SW 1271 (cell line): ENCODE measurements around the gene TMEM109.
A peak's percentile ranks its signal among the peaks of the same experiment; 100 is the strongest.
"Not testable (repeated sequence)": the region's sequence is repeated elsewhere in the genome, so short reads cannot be mapped to it uniquely, and the experiment has no call there.

ENCODE experiments used
- DNase-seq, 2 experiments: peaks; one replicate each; lab custom pipeline; 2025; lab: John Stamatoyannopoulos, UW

TMEM109 gene

DNA sequence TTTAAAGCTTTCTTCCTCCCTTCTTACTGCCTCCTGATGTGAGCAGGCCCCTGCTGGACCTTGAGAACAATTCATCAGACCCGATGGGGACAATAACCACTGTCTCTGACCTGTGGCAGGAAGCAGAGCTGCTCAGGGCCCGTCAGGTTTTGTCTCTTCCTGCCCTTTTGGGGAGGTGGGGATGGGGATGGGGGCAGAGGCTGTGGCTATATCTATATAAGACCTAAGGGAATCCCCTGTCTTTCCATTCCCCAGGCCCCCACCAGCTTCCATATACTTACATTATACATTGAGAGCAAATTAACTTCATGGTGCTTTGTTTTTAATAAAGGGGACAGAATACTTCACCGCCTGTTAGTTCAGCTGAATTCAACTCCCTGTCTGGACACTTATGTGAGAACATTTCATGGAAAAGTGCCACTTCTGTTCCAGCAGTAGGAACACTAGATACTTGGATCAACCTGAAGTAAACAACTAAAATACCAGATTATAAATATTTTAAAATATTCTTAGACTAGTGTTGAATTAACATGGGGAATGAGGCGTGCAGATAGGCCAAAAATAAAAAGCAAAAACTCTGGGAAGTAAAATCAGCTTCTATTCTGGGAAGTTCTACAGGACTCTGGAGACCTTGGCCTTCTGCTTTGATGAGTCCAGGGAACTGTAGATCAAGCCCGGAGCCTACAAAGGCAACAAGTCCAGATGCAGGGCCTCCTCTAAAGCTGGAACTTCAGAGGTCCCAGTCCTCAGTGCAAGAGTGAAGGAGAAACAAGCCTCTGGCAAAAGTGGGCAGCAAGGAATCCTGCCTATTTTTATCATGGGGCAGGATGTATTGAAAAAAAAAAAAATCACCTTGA lies 35.5 kb upstream of the TMEM109 start:
- no peak for DNase-seq

DNA sequence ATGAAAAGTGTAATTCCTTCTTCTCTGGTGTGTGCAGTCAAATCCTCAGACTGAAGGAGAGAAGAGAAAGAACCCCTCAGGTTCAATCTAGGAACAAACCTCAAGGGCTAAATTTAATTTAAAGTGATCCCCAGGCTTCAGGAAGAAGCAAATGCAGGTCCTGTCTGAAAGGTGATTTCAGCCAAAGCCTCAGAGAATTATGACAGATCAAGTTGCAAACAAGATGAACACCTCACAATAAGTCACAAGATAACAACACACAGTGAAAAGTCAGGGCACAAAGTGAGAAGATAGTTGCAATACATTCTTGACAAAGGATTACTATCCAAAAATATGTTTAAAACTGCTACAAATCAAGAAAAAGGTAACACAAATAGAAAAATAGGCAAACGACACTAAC lies 34.9 kb upstream of the TMEM109 start:
- DNase-seq = no peak

DNA sequence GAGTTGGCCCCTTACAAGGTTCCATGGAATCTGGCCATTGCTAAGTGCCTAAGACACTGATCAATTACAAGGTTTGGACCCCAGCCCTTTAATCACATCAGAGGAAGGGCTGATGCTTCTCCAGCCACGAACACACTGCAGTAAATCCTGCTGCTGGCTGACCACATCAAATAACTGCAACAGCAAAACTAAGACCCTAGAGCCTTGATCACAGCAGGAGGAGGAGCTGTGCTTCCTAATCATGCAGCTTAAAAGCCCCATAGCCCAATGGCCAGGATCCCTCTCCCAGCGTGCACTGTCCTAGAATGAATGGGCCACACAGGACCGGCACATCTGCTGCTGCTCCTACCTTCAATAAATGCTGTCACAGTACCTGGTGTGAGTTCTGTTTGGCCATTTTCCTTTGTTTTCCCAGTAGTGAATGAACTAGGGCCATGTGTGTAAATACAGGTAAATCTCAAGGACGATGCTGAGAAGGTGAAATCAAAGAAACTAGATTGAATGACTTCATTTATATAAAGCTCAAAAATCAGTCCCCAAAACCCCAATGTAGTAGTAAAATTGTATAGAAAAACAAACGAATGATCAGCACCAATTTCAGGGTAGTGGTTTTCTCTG lies 33.9 kb upstream of the TMEM109 start:
- DNase-seq = no peak

DNA sequence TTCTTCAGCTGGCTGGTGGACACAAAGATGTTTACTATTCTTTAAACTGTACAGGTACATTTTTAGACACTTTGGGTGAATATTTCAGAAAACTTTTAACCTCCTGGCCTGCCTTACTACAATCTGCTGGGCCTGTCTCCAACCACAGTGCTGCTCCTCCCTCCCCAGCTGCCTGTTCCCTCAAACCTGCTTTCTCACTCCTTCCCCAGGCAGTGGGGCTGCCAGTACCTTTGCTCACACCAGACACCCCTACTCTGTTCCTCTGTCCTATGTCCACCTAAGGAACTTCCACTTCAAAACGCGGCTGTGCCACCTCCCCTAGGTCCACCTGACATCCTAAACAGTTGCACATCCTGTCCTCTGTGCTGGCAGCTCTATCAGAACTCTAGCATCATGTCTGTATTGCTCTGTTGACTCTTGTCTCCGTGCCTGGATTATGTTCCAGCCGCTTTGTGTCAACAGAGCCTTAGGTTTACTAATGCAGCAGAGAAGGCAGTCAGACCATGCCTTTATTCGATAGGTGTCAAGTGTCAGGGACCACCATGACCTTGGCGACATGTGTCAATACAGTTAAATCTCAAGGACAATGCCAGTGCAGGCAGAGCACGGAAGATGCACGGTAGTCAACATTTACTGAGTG lies 33.2 kb upstream of the TMEM109 start:
- DNase-seq = no peak

DNA sequence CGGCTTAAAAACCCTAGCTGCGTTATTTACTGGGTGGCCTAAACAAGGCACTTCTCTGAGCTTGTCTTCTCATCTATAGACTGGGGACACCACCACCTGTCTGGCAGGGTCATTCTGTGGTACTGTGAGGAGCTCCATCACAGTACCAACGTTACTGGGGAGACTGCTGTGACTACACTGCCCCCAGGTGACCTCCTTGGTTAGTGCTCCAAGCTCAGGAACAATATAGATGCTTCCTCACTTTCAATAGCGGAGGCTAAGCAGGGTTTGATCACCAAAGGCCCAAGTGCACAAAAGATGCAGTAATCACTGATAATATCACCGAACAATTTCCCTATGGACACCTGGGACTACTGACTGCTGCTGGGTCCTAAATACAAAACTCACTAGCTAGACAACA lies 26.4 kb upstream of the TMEM109 start:
- peak in 1 of 2 experiments; percentile 19 for DNase-seq

DNA sequence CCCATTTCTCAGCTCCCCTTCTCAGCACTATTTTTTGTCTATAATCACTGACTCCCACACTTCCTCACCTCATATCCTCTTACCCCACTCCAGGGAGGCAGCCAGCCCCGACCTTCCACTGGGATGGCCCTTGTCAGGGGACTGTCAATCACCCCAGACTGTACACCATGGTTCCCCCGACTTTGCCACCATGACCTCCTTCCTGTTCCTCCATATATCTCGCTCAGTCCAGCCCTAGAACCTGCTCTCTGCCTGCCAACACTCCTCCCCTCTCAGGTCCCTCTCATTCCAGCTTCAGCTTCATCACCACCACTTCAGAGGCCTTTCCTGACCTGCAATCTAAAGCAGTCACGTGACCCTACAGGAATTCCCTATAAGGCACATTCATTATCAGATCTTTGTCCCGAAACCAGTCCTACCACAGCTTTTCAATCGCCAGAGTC lies 24.1 kb upstream of the TMEM109 start:
- no peak for DNase-seq

DNA sequence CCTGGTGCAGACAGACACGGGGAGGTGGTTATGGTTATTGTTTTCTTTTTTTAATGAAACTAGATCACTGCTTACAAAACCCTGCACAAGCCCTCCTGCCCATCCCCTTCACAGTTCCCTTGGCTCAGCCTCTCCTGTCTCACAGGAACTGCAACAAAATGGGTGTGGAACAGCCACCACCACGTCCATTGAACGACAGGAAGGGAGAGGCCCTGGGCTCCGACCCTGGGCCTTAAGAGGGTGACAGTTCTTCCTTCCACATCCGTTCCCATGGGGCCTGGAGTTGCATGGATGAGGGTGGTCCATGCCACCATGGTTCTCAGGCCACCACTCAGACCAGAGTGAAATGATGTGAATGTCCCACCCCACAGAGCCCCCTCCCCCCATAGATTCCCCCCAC lies 23.3 kb upstream of the TMEM109 start:
- DNase-seq = no peak

DNA sequence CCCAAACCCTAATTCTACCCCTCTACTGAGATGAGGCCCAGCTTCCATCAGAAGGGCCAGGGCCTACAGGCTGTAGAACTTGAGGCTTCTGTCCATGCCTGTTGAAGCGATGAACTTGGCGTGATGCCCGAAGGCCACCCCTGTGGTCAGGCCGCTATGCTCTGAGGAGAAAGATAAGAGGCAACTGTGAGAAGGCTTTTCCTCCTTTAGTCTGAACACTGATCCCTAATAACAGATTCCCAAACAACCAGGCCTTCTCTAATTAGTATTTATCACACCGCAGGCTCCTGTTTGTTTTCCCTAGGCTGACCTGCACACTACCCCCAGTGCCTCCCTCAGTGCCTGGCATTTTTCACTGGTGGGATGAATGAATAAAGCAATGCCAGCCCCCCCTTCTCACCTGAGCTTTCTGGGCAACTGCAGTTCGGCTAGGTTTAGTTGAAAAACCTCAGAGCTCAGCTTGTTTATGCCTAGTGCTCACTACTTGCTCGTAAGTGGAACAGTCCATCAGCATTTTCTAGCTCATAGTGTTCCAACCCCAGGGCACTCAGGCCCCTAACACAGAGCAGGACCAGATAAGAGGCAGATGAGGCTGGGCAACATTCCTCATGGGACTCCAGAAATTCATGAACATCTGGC lies 22.7 kb upstream of the TMEM109 start:
- no peak for DNase-seq

DNA sequence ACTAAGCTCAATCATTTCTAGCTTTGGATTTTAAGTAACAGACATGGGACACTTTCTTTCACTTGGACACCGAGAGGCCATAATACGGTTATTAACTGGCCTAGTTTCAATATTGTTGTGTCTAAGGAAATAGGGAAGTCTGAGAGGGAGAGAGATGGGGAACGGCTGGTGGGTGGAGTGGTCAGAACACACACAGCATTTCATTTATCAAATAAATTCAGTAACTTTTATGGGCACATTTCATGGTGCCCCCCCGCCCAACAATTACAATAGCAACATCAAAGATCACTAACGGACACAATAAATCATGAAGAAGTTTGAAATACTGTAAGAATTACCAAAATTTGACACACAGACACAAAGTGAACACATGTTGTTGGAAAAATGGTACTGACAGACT lies 18.3 kb upstream of the TMEM109 start:
- DNase-seq = no peak

DNA sequence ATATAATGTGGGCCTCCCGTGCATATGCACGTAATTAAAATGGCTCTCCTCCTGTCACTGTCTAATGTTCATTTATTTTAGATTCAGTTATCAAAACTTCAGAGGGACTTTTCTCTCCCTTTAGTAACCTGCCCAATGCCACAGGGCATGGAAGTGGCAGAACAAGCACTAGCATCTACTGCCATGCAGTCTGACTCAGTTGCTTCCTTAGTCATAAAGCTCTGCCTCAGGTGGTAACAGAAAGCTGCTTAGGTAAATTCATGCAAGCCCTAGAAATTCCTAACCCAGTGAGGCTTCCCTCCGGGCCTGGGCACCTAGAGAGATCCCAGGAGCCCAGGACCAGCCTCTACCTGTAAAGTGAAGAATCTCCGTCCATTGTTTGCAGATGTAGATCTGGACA lies 16.5 kb upstream of the TMEM109 start:
- DNase-seq = no peak

DNA sequence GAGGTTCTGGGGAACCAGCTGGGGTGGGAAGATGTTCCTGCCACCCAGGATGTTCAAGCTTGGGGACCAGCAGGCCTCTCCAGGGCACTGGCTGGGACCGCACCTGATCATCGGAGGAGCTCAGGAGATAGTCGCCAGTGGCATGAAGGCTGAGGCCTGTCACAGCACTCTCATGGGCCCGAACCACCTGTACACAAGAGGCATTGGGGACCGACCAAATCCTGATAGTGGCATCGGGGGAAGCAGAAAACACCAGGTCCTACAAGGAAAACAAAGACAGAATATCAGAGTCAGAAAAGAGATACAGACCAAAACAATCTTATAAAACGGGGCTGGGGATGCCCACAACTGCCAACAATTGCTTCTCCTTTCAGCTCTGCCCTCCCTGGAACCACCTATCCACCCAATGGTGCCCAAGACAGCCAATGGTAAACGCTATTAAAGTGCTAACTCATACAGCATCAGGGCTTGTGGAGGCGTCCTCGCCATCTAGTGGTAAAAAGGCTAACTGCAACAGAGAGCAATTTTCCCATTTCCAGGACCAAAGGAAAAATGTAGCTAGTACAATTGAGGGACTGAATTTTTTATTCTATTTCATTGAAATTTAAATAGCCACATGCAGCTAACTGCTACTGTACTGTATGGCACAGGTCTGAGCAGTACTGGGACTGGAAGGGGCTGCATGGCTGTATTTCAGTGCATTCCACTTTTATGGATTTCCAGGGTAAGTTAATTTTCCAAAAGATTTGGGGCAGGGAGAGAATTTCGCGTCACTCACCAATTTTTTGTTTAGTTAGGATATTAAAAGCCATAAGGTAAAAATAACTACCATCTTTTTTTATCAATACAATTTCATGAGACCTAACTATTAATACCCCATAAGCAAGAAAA lies 14.7 kb upstream of the TMEM109 start:
- peak; percentile 30 to 60 for DNase-seq

DNA sequence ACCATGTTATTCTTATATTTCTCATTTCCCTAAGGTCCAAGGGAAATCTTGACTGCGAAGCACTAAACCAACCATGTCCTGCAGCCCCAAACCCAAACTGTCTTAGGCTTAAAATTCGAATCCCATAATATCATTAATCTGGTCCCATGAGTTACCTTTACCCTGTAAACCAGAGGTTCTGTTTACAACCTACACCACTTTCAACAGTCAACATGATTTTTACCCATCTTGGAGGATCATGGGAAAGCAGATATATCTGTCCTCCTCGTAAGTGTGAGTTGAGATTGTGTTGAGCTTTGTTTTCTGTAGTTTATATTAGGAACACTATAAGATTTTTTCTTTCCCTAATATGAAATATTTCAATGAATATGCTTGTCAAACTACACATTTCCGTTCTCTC lies 14.0 kb upstream of the TMEM109 start:
- DNase-seq = no peak

DNA sequence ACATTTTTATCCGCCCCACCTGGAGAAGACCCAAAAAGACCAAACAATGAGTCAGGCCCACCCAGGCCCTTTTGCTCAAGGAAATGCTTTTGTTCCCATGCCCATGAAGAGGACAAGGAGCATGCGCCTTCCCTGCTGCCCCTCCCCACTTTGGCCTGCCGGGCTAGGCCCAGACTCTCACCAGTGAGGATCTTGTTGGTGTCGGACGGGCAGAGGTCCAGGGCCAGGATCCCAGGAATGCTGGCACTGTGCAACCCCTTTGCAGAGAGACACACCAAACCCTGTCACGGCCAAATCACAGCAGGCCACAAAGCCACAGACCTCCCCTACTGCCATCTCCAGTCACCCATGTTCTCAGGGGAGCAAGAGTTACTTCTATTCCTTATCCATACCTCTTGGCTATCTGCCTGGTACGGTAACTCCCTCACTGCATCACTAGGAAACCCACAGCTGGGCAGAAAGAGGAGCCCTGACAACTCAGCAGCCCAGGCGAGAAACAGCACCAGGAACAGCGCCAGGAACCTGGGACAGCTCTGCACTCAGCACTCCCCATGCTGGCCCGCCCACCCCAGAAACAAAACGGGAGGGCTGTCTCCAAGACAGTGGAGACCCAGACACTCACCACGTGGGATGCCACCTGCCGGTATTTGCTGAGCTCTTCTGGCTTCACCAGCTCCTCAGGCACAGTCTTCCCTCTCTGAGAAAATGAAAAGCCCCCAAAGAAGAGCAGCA lies 13.1 kb upstream of the TMEM109 start:
- DNase-seq = no peak

DNA sequence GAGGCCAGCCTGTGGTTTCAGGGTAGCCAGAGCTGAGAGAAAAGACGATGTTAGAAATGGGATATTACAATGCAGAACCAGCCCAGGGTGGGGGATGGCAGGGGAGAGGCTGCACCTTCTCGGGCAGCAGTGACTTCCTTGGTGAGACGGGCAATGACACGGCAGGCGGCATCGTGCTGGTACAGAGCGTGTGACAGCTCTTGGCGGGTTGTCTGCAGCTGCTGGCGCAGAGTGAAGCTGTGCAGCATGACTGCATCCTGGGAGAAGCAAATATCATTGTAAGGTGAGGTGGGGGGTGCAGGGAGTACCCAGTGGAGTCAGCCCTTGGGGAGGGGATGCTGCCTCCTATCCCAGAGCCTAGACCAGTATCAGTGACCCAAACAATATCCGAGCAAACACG lies 11.3 kb upstream of the TMEM109 start:
- DNase-seq = no peak

DNA sequence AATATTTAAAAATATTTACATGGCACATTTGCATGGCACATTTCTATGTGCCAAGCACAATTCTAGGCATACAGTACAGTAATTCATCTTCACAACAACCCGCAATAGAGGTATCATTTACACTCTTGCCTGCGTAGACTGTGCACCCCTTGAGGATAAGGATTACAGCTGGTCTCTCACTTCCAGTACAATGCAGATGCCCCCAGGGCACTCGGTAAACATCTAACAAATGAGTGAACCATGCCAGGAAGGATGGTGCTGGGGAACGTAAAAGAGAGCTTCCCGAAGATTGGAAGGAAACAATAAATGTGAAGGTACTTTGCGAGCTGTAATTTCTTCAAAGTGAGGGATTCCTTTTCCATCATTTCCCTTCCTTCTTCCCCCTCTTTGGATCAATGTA lies 8.9 kb upstream of the TMEM109 start:
- DNase-seq = no peak

DNA sequence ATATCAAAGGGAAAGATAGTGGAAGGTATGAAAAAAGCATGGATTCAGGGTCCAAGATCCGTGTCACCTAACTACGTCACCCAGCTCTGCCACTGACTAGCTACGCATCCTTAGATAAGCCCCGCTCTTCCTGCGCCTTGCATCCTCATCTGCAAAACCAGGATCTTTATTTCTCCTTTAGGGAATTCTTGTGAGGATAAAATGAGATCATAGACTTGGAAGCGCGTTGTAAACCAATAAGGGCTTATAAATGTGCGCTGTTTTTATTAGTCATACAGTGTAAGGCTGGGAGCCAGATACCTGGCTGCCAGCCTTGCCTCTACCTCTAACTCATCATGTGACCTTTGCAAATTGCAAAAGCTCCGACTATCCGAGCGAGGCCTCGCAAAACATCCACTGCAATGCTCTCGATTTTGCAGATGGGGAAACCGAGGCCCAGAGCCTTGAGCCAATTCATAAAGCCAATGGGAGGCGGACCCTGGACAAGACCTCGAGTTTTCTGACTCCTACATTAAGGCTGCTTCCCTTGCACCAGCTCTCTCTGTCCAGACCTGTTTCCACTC lies 8.3 kb upstream of the TMEM109 start:
- no peak for DNase-seq

DNA sequence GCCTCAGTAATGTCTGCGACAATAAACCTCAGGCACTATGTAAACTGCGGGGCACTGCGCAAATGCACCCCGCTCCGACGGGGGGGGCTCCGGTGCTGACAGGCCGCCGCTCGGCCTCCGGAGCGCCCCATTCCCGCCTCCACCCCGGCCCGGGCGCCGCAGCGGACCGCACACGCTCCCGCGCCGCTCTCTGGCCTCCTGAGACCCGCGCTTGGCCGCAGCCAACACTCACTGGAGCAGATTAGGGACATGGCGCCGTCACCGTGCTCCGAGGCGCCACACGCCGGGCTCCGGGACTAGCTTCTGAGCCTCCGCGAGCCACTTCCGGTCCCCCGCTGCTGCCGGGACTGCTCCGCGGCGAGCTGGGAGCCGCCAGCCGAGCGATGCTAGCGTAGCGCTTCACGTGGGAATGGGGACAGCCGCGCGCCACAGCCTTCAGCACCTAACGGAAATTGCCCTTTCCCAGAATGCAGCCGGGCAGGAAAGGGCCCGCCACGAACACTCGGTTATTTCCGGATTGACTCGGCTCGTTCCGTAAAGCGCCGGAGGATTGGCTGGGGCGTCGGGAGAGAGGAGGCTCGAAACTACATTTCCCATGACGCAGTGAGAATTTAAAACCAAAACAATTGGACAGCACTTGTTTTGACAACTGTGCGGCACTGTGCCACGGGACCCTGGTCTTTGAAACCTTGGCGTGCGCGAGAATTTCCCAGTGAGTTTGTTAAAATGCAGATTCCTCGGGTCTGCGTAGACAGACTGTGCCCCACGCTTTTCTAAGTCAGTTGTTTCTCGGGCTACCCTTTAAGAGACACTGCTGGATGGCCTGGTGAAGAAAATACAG lies 7.6 kb upstream of the TMEM109 start, which contains the start of gene PRPF19:
Gene PRPF19 (minus strand): TSS at position 454 of the 841 bp plus-strand sequence. CDS start 203 bp downstream, at position 251.
- DNase-seq = peak; percentile 92 to 96

DNA sequence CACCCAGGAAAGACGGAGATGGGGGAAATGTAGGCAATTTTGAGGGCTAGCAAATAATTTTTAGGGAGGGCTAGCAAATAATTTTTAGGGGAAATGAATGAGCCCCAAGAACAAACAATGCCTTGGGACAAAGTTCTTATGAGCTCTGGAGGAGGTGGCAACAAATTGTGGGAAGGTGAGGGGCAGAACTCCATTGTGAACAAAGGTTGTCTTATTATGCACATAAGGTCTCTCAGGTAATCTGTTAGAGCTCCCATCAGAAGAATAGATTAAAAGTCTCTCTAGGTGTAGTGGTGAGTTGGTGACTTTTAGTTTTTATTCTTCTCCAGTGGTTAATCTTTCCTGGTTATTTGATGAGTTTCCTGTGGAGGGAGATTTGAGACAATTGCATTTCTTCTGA lies 5.2 kb upstream of the TMEM109 start:
- DNase-seq = no peak

DNA sequence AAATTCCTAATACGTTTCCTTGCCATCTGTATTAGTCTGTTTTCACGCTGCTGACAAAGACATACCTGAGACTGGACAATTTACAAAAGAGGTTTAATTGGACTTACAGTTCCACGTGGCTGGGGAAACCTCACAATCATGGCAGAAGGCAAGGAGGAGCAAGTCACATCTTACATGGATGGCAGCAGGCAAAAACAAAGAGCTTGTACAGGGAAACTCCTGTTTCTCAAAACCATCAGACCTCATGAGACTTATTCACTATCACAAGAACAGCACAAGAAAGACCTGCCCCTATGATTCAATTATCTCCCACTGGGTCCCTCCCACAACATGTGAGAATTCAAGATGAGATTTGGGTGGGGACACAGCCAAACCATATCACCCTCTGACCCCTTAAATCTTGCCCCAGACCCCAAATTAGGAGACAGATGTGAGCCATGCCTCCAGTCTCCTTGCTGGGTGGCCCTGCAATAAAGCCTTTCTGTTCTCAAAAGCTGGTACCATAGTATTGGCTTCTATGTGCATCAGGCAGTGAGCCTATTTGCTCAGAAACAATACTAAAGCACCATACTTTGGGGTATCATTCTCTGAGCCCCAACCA lies 4.2 kb upstream of the TMEM109 start:
- not testable (repeated sequence) for DNase-seq
